Stimulated activated CD4-positive, alpha-beta T cell treated with anti-CD3 and anti-CD28 coated beads, Interleukin-2, amount 100 ng/mL, for 24 hours (primary cell): ENCODE results near the gene FBXO21.
"Not testable (repeated sequence)": the region's sequence is repeated elsewhere in the genome, so short reads cannot be mapped to it uniquely, and the experiment has no call there.

ENCODE experiments used
- DNase-seq, 2 donors: peaks; one replicate each; pipeline ENCODE4 v3.0.0-alpha.2; 2020

The FBXO21 gene, protein sequence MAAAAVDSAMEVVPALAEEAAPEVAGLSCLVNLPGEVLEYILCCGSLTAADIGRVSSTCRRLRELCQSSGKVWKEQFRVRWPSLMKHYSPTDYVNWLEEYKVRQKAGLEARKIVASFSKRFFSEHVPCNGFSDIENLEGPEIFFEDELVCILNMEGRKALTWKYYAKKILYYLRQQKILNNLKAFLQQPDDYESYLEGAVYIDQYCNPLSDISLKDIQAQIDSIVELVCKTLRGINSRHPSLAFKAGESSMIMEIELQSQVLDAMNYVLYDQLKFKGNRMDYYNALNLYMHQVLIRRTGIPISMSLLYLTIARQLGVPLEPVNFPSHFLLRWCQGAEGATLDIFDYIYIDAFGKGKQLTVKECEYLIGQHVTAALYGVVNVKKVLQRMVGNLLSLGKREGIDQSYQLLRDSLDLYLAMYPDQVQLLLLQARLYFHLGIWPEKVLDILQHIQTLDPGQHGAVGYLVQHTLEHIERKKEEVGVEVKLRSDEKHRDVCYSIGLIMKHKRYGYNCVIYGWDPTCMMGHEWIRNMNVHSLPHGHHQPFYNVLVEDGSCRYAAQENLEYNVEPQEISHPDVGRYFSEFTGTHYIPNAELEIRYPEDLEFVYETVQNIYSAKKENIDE

DNA sequence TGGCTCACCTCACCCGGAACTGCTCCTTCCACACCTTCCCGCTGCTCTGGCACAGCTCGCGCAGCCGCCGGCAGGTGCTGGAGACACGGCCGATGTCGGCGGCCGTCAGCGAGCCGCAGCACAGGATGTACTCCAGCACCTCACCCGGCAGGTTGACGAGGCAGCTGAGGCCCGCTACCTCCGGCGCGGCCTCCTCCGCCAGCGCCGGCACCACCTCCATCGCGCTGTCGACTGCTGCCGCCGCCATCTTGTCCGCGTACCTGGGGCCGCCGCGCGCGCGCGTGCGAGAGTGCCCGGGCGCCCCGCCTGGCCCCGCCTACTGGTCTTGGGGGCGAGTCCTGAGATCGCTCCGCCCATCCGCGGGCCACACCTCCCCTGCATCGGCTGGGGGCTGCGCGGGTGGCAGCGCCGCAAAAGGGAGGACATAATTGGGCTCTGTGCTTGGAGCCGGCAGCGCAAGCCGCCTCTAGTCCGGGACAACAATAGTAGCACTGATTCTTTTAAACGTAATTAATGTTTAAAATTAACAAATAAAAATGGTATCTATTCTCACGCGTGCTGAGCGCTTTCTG lies at the start of gene FBXO21:
Gene FBXO21, minus strand, starts transcription at position 261 of the 572 bp plus-strand sequence. Its CDS starts 14 bp downstream, at position 247.
- peak; percentile 94 for DNase-seq

DNA sequence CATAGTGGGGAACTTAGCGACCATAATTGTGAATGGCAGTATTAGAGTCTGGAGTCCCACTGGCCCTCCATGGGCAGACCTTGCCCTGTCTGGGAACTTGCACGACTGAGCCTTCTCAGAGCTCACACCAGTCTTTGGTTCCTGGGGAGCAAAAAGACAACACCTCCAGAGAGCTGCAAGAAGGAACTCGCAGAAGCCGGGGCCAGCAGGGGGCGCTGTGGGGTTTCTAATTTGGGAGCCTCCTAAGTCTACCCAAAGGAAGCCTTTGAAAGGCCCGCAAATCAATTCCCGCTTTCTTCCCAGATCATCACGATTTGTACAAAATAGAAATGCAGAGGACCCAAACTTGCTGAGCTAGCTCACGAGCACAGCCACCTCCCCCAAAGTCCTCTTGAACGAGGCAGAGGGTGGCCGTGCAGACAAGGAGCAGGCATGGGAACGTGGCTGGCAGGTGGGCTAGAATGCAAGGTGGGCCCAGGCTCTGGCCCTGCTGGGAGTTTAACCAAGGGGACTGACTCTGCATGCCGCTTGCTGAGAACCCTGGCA lies 46.3 kb upstream of the FBXO21 start:
- DNase-seq, result peak; percentile 82 to 92

DNA sequence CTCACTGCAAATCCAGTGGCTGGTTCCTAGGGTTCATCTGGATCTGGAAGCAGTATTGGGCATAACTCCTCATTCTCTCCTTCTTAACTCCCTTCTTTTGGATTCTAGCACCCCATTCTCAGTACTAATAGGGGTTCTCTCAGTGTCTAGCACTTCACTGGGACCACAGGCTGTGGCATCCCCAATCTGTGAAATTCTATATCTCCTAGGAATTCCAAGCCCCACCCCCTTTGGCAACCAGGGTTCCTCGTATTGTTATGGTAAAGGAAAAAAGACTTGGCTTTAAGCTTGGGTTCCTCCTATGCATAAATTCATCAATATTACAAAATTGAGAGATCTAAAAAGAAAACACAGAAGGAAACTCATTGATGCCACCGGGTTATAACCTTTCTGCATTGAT lies 45.0 kb upstream of the FBXO21 start:
- no peak for DNase-seq

DNA sequence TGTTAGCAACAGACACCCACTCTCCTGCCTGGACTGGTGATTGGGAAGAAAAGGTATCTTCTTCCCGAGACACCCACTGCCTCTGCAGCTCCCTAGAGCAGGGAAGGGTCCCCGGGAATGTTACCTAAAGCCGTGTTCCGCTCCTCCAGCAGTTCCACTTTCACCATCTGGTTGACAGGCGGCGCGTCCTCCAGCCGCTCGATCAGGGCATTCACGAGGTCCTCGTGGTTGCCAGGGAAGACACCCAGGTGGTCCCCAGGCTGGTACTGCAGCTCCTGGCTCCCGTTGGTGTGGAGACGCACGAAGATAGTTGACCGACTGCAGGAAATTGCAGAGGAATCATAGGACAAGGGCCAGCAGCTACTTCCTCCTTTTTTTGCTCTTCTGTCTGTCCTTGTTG lies 44.2 kb upstream of the FBXO21 start:
- DNase-seq, result no peak

DNA sequence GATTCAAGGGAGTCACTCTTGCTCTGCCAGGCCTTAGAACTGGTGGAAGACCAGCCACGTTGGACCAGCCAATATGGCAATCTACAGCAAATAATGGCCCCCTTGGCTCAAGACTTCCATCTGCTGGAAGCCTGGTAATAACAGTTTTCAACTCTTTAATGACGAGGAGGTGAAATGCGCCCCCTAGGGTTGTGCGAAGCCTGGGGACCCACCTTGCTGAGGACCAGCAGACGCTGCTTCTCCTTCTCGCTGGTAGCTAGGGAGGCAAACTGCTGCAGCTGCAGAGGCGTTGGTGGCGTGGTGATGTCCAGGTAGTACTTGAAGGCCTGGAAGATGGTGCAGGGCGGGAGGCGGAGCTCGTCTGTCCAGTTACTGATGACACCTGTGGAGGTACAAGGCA lies 41.5 kb upstream of the FBXO21 start:
- DNase-seq, result peak in 1 of 2 donors; percentile 2

DNA sequence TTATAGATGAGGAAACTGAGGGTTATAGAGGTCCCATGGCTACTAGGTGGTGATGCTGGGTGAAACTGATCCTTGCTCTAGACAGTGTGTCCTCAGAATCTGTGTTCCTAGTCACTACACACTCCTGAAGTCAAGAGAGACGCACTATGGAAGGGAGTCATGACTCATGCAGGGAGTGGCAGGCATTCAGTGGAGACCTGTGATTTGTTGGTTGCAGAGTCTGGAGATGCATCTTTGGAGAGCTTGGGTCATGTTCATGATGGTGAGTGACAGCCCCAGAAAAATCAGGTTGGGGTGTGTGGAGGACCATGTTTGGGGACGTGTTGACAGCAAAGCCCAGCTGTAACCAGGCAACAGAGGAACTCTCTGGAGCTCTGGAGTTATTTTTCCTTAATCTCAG lies 38.0 kb upstream of the FBXO21 start:
- DNase-seq, result no peak

DNA sequence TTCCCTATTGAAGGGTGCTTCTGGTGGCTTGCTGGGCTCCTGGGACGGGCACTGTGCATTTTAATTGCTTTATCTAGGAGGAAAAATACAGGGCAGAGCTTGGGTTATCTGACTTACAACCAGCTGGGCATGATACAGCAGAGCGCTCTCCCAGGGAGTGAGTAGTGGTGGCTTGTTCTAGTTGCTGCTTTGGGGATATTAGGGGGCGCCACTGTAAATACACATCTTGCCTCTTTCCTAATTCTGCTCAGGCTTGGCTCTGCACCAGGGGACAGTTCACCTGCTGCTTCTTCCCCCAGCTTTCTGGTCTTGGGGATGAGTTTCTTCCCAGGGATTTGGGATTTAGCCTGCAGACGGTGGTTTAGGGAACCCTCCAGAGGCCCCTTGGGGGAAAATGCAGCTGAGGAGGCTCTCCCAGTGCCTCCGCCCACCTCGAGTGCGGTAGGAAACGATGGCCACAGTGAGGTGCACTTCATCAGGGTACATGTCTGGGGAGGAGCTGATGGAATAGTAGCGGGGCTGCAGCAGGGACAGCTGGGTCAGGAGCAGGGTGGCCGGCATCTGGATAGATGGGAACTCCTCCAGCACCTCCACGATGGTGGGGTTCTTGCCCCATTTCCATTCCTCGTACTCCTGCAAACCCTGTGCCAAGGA lies 36.9 kb upstream of the FBXO21 start:
- DNase-seq, result no peak

DNA sequence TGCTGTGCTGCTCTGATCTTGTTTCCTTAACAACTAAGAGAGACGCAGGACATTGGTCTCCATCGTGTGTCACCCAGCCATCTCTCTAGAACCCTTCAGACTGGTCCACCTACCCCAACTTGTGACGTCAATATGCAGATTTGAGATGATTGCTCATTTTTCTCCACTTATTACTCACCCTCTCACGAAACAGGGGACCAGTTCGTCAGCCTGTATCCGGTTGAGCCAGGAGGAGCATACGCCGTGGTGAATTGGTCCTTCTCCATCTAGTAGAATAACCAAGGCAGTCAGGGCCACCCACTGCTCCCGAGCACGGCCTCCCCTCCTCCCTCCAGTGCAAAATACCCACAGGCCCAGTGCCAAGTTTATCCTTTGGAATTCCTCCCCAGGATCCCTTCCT lies 36.2 kb upstream of the FBXO21 start:
- DNase-seq, result no peak

DNA sequence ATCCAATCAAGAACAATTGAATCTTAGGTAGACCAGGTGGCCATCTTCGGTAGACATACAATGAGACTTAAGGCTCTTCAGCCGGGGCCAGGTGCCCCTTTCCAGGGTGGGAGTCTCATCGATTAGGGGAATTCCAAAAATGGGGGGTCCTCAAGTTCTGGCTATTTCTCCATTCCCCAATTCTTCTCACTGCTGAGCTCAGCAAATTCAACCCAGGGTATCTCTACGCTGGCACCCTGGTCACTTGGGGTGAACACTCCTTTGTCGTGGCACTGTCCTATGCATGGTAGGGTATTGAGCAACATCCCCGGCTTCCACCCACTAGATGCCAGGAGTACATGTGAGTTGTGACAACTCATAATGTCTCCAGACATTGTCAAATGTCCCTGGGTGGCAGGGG lies 34.9 kb upstream of the FBXO21 start:
- no peak for DNase-seq

DNA sequence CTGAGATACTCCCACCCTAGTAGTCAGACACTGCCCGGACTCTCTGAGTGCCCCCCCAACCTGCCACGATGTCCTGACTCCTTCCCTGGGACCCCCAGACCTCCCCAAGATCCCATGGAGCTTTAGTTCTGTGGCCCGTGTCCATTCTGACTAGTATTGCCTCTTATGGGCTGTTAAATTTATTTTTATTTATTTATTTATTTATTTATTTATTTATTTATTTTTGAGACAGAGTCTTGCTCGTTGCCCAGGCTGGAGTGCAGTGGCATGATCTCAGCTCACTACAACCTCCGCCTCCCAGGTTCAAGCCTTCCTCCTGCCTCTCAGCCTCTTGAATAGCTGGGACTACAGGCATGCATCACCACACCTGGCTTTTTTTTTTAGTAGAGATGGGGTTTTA lies 30.7 kb upstream of the FBXO21 start:
- not testable (repeated sequence) for DNase-seq

DNA sequence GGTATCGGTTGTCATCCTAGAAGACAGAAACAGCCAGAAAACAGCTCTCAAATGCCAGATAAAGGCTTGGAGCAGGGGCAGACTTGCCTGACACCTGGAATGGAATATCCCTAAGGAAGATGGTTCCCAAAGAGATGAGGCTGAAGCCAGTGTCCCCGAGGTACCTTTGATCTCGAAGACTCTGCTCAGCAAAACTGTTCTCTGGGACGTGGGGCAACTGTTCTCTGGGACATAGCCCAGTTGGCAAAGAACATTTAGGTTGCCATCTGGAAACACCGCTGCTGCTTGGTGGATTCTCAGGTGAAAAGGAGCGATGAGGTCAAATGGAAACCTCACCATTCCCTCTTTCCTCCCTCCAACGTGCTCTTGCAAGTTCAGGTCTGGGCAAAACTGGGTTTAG lies 27.9 kb upstream of the FBXO21 start:
- DNase-seq, result no peak

DNA sequence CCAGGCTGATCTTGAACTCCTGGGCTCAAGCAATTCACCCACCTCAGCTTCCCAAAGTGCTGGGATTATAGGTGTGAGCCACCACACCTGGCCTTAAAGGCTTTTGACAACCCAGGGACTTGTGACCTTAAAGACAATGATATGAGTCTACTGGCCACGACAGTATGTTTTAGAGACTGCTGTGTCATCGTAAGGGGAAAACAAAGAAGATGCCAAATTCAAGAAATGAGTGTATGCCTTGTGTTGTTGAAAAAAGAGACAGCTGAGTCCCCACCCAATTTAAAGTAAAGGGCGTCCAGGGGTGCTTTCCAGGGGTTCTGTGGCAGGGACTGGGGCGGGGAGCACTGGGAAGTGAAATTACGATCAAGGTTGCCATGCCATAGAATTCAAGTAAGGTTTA lies 26.4 kb upstream of the FBXO21 start:
- no peak for DNase-seq

DNA sequence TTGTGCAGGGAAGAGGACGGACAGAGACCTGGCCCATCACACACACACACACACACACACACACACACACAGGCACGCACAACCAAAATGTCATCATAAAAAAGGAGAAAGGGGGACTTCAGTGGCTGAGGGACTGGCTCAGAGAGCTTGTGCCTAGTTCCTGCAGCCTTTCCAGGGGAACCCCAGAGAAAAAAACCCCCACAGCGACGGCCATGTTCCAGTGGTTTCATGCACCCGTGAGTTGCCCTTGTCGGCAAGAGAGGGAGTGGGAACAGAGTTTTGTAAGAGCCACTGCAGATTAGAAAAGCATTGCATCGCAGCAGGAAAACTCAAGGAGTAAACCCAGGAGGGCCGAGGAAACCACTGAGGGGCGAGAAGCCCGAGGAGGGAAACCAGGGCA lies 24.5 kb upstream of the FBXO21 start:
- DNase-seq, result no peak

DNA sequence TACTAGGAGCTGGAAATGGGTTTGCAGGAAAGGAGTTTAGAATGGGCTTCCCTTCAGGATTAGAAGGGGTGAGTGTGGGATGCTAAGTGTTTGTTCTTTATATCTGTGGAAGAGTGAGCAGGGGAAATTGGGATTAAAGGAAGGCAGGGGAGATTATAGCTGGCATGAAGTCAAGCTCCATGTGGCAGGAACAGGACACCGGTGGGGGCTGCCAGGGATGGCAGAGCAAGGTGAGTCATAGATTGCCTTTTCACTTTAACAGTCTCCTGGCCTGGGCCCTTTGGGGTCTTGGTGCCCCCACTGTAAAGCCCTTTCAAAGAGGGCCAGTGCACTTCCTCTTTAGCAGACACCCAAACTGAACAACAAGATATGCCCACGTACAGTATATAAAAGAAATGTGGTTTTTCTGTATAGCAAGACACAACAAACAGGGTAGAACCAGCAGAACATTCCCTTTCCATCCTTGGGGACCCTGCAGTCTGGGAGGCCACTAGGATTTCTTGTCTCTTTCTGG lies 23.1 kb upstream of the FBXO21 start:
- no peak for DNase-seq

DNA sequence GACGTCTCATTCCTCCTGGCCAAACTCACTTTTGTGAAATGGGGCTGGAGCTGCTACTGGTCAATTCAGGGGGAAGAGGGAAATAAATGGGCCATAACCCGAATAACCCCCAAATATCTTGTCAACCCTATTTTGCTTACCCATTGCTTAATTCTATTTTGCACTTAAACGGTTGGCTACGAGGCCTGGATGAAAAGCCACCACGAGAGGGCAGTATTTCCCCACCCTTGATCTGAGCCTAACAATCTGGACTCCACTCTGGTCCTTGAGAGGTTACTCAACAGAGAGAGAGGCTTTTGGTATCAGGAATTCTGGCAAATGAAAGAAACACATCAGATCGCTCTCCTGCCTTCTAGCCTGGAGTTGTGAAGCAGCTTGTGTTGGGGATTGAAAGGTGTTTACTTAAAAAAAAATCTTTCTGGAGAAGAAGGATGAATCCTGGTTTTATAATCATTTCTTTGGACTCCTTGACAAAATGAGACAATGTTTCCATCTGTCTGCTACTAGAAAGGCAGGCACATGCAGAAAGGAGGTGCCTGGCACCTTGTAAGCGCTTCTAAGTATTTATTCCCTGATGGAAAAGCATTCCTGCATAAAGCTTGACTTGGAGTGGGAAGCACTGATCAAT lies 22.4 kb upstream of the FBXO21 start:
- peak; percentile 70 to 74 for DNase-seq

DNA sequence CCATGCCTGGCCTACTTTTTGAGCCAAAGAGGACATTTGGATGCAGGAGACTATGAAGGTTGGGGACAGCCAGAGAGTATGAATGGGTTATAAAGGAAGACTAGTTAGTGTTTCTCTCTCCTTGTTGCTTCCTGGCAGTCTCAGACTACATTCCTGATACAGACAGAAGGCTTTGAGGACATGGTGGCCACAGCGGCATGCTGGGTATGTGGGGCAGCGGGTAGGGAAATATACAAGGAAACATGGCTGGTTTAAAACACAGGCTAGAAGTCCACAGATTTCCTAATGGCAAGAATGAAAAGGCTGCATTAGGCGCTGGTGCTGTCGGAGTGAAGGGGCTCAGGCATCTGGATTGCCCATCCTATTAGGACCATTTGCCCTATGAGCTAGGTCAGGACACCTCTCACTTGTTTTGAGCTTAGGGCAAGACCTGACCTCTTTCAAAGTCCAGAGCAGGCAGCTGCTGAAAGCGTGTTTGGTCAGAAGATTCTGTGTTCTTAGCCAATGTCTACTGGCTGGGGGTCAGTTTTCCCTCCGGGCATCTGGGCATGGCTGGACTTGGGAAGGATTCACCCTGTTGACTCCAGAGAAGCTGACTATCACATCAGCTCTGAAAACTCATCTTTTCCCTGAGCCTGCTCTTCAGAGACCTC lies 20.1 kb upstream of the FBXO21 start:
- DNase-seq, result no peak

DNA sequence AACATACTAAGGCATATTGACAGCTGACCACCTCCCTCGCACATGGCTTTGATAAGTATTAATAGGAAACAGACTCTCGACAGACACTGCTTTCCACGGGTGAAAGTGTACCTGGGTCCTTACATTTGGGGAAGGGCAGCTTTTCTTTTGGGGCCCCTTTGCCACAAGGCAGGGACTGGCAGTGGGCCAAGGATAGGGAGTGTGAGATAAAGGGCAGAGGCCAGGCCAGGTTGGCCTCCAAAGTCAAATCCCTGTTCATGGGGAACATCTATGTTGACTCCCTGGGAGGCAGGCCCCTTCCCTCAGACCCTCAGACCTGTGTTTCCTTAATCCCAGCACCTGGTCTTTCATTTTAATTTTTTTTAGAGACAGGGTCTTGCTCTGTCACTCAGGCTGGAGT lies 19.4 kb upstream of the FBXO21 start:
- DNase-seq, result no peak

DNA sequence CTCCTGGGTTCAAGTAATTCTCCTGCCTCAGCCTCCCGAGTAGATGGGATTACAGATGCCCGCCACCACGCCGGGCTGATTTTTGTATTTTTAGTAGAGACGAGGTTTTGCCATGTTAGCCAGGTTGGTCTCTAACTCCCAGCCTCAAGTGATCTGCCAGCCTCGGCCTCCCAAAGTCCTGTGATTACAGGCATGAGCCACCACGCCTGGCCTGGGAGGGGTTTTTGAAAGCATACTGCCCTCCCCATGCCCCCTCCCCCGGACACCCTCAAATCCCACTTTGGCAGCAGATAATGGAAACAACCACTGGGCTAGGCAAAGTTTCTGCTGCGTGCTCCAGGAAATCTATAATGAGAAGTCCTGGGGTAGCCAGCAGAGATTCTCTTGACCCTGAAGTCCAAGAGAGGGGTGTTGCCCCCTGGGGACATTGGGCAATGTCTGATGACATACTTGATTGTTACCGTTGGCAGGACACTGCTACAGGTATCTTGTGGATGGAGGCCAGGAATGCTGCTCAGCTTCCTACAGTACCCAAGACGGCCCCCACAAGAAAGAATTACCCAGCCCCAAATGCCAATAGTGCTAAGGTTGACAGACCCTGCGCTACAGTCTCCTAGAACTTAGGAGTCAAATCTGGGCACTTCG lies 18.7 kb upstream of the FBXO21 start:
- no peak for DNase-seq

DNA sequence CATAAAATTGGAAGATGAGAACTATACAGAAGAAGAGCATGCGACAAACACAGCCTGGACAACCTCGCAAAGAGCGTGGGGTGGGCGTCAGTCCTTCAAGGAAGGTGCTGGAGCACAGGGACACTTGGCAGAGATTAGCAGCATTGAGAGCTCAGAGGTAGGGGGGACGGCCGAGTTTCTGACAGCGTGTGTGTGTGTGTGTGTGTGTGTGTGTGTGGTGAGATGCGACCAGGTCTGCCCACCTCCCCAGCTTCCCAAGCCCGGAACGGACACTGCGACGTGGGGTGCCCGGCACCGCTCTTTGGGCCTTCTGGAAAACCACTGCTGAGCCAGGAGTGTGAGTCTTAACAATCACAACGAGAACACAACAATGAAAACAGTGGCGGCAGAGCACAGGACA lies 17.9 kb upstream of the FBXO21 start:
- DNase-seq, result no peak

DNA sequence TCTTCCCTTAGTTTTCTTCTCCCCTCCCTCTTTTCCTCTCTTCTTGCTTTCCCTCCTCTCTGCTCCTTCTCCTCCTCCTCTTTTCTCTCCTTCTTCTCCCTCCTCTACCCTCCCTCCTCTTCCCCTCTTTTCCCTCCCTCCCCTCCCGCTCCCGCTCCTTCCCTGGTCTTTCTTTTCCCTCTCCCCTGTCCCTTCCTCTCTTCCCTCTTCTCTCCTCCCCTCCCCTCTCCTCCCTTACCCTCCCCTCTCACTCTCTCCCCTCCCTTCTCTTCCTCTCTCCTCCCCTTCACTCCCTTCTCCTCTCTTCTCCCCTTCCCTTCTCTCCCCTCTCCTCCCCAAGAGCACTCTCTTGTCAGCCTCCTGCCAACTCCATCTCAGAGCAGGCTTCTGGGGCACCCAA lies 17.4 kb upstream of the FBXO21 start:
- DNase-seq, result no peak

DNA sequence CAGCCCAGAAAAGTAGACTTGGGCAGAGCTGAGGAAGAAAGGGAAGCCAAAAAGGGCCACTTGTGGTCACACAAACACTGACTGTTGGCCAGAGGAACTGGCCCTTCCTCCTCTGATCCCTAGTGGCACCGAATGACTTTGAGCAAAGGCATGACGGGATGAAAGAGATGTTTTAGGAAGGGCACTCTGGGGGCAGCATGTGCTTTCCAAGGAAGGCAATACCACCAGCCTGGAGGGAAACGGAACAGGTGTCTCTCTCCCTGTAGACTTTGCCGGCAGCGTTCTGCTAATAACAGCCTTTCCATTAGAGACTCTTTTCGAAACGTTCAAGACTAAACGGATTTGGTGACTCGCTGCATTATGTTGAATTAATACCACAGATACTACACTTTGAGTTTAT lies 12.3 kb upstream of the FBXO21 start:
- no peak for DNase-seq

DNA sequence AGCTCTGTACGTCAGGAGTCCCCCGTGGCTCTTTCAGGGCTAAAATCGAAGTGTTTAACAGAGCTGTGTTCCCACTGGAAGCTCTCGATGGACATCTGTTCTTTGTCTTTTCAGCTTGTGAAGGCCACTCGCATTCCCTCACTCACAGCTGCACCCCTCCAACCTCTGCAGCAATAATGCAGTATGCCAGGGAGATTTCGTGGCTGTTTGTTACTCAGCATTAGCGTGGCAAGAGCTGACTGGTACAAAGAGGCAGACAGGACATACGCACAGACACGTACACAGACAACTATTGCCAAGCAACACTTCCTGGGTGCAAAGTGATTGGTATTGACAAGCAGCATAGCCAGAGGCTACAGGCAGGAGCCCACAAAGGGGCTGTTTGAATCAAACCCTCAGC lies 11.8 kb upstream of the FBXO21 start:
- no peak for DNase-seq
